Loucy (cell line): Measurements from ENCODE around the gene GPATCH2.

Experiments used
- H2AFZ ChIP-seq: fragments of 200-600 bp; sonication (generic); 2 replicates; pipeline ENCODE4 v1.6.0; 2016; ENCODE audit warnings: antibody characterized with exemption, mild to moderate bottlenecking, low read length, moderate library complexity
- H3F3A ChIP-seq: fragments of 200-600 bp; 2 replicates; pipeline ENCODE4 v1.6.0; 2016; ENCODE audit warnings: antibody characterized with exemption, low read depth, mild to moderate bottlenecking
- H3K27me3 ChIP-seq: fragments of 200-600 bp; sonication (generic); 2 replicates; pipeline ENCODE4 v1.6.1; 2014; ENCODE audit warnings: low read length, mild to moderate bottlenecking; ENCODE audit not compliant: insufficient read depth, poor library complexity, severe bottlenecking
- H3K36me3 ChIP-seq: fragments of 200-600 bp; sonication (generic); 2 replicates; pipeline ENCODE4 v1.6.1; 2016; ENCODE audit warnings: low read length; ENCODE audit not compliant: insufficient read depth
- H3K4me1 ChIP-seq: fragments of 200-600 bp; sonication (generic); 2 replicates; pipeline ENCODE4 v1.5.1; 2014; ENCODE audit warnings: low read length, mild to moderate bottlenecking; ENCODE audit not compliant: insufficient read depth, poor library complexity, severe bottlenecking
- H3K4me2 ChIP-seq: fragments of 200-600 bp; sonication (generic); 2 replicates; pipeline ENCODE4 v1.6.0; 2014; ENCODE audit warnings: antibody characterized with exemption, low read length, low read depth, mild to moderate bottlenecking; ENCODE audit not compliant: poor library complexity, severe bottlenecking
- H3K4me3 ChIP-seq: fragments of 200-600 bp; sonication (generic); 2 replicates; pipeline ENCODE4 v1.5.1; 2014; ENCODE audit warnings: low read length, mild to moderate bottlenecking, mixed read lengths; ENCODE audit not compliant: poor library complexity, severe bottlenecking
- H3K79me2 ChIP-seq: fragments of 200-600 bp; sonication (generic); 2 replicates; pipeline ENCODE4 v1.6.1; 2014; ENCODE audit warnings: low read length; ENCODE audit not compliant: insufficient read depth
- H3K9ac ChIP-seq: fragments of 200-600 bp; sonication (generic); 2 replicates; pipeline ENCODE4 v1.6.0; 2014; ENCODE audit warnings: mild to moderate bottlenecking, low read depth, low read length, moderate library complexity; ENCODE audit not compliant: poor library complexity, severe bottlenecking
- H3K9me2 ChIP-seq: fragments of 200-600 bp; sonication (generic); replicated peaks from 2 replicates; pipeline ENCODE4 v1.6.1; 2016; ENCODE audit warnings: low read depth, low read length, mixed read lengths
- H3K9me3 ChIP-seq: fragments of 200-600 bp; sonication (generic); 2 replicates; pipeline ENCODE4 v1.6.1; 2014; ENCODE audit warnings: mild to moderate bottlenecking, antibody characterized with exemption, low read length, low read depth; ENCODE audit not compliant: insufficient read depth
- H4K20me1 ChIP-seq: fragments of 200-600 bp; sonication (generic); 2 replicates; pipeline ENCODE4 v1.6.0; 2014; ENCODE audit warnings: antibody characterized with exemption, low read length, mild to moderate bottlenecking; ENCODE audit not compliant: insufficient read depth, poor library complexity, severe bottlenecking
- CTCF ChIP-seq: fragments of 200-600 bp; sonication (generic); conservative IDR thresholded peaks from 2 replicates; pipeline ENCODE4 v1.5.1; 2014; ENCODE audit warnings: mild to moderate bottlenecking, antibody characterized with exemption, low read length
- EZH2phosphoT487 ChIP-seq: fragments of 200-600 bp; IDR thresholded peaks from 2 replicates; pipeline ENCODE4 v1.6.1; 2018; ENCODE audit warnings: antibody characterized with exemption, mild to moderate bottlenecking, moderate library complexity, borderline replicate concordance

Gene GPATCH2

GRCh38 chr1:217563179-217563578, 67.7 kb downstream of the GPATCH2 start:
- no peaks in the 10 kb centered on the region for H3K79me2 ChIP-seq
- no peak overlapping the region for H2AFZ ChIP-seq
- H3K4me3 ChIP-seq: no peak overlapping the region
- H4K20me1 ChIP-seq: no peaks in the 10 kb centered on the region
- no peak overlapping the region for H3K9ac ChIP-seq
- no peaks in the 10 kb centered on the region for H3K4me1 ChIP-seq
- no peaks in the 10 kb centered on the region for H3K9me3 ChIP-seq
- no peak overlapping the region for H3K4me2 ChIP-seq
- no peaks in the 10 kb centered on the region for H3K36me3 ChIP-seq
- no peaks in the 10 kb centered on the region for H3F3A ChIP-seq
- TF ChIP-seq CTCF (no peak), EZH2phosphoT487 (no peak)
- no peaks in the 10 kb centered on the region for H3K9me2 ChIP-seq
- no peaks in the 10 kb centered on the region for H3K27me3 ChIP-seq

- Histone ChIP-seq H3K36me3 (no peaks in the 10 kb centered on the region), H3K27me3 (no peaks in the 10 kb centered on the region), H4K20me1 (no peaks in the 10 kb centered on the region), H2AFZ (no peak overlapping the region), H3K4me2 (no peak overlapping the region), H3K79me2 (no peaks in the 10 kb centered on the region), H3K4me1 (no peaks in the 10 kb centered on the region), H3K9me3 (no peaks in the 10 kb centered on the region), H3K4me3 (no peak overlapping the region), H3F3A (no peaks in the 10 kb centered on the region), H3K9ac (no peak overlapping the region), H3K9me2 (no peaks in the 10 kb centered on the region)
- TF ChIP-seq EZH2phosphoT487: no peak
- TF ChIP-seq CTCF: no peak
Observed at GRCh38 chr1:217562229-217562878, 68.5 kb downstream of the GPATCH2 start.

- no peaks in the 10 kb centered on the region for H3K9me2 ChIP-seq
- H3K36me3 ChIP-seq: no peaks in the 10 kb centered on the region
- no peaks in the 10 kb centered on the region for H3K4me1 ChIP-seq
- no peaks in the 10 kb centered on the region for H3F3A ChIP-seq
- H3K4me2 ChIP-seq: no peak overlapping the region
- no peak overlapping the region for H3K4me3 ChIP-seq
- no peaks in the 10 kb centered on the region for H3K79me2 ChIP-seq
- H3K9ac ChIP-seq: no peak overlapping the region
- no peaks in the 10 kb centered on the region for H4K20me1 ChIP-seq
- H3K27me3 ChIP-seq: no peaks in the 10 kb centered on the region
- TF ChIP-seq EZH2phosphoT487 (no peak), CTCF (no peak)
- no peaks in the 10 kb centered on the region for H3K9me3 ChIP-seq
- no peak overlapping the region for H2AFZ ChIP-seq
Observed at GRCh38 chr1:217561446-217561845, 69.4 kb downstream of the GPATCH2 start.
